Lower leg skin (tissue), 3 donors: Measurements from ENCODE around the gene POLR1B.

Experiments used
- CTCF ChIP-seq, 3 donors: fragments of 450-650 bp; IDR thresholded peaks; one replicate each; pipeline ENCODE4 v1.5.1; 2016; ENCODE audit warnings: antibody characterized with exemption in 3 of 3, mild to moderate bottlenecking in 3 of 3, moderate library complexity in 2 of 3
- POLR2A ChIP-seq, 2 donors: fragments of 450-650 bp; IDR thresholded peaks; one replicate each; pipeline ENCODE4 v1.6.1; 2016 to 2017; ENCODE audit warnings: antibody characterized with exemption in 2 of 2, mild to moderate bottlenecking in 1 of 2, moderate library complexity in 1 of 2

GRCh38 chr2:112614201-112614840, 72.1 kb downstream of the POLR1B start:
- TF ChIP-seq POLR2A (IDR thresholded peaks at IDR 0.05): no peak
- no peak for TF ChIP-seq CTCF (IDR thresholded peaks at IDR 0.05)
